H9 (cell line): Measurements from ENCODE around the gene UBE2V1. TPM values are rescaled to one million over a fixed set of nuclear protein-coding genes. Genes with fewer than 3 reads are reported as not detected.

ENCODE experiments used
- DNase-seq: peaks from one replicate; pipeline ENCODE4 v3.0.0-alpha.2; 2017
- H2AFZ ChIP-seq: one replicate; pipeline ENCODE4 v1.6.1; 2013; ENCODE audit warnings: mild to moderate bottlenecking, low read length, control low read depth, moderate library complexity
- H2AK5ac ChIP-seq: 2 replicates; pipeline ENCODE4 v1.6.1; 2013; ENCODE audit warnings: low read length, control low read depth, mixed read lengths; ENCODE audit not compliant: insufficient read length
- H2BK120ac ChIP-seq: one replicate; pipeline ENCODE4 v1.6.1; 2013; ENCODE audit warnings: low read depth, mild to moderate bottlenecking, low read length, control low read depth, inconsistent platforms; ENCODE audit not compliant: poor library complexity, severe bottlenecking
- H2BK12ac ChIP-seq: 2 replicates; pipeline ENCODE4 v1.6.1; 2013; ENCODE audit warnings: low read length, control low read depth, mixed read lengths, low read depth; ENCODE audit not compliant: insufficient read length
- H2BK15ac ChIP-seq: 2 replicates; pipeline ENCODE4 v1.6.1; 2013; ENCODE audit warnings: low read depth, low read length, control low read depth
- H2BK20ac ChIP-seq: one replicate; pipeline ENCODE4 v1.6.1; 2013; ENCODE audit warnings: low read depth, mild to moderate bottlenecking, low read length, control low read depth, inconsistent platforms; ENCODE audit not compliant: poor library complexity, severe bottlenecking
- H2BK5ac ChIP-seq: 2 replicates; pipeline ENCODE4 v1.6.1; 2013; ENCODE audit warnings: low read length, control low read depth, mixed read lengths; ENCODE audit not compliant: insufficient read length
- H3K14ac ChIP-seq: 2 replicates; pipeline ENCODE4 v1.6.1; 2013; ENCODE audit warnings: low read length, control low read depth; ENCODE audit not compliant: insufficient read depth
- H3K18ac ChIP-seq: 2 replicates; pipeline ENCODE4 v1.6.1; 2013; ENCODE audit warnings: low read depth, mild to moderate bottlenecking, mixed read lengths, low read length, control low read depth; ENCODE audit not compliant: insufficient read length
- H3K23ac ChIP-seq: 2 replicates; pipeline ENCODE4 v1.6.1; 2013; ENCODE audit warnings: low read length, control low read depth, mixed read lengths, low read depth; ENCODE audit not compliant: insufficient read length
- H3K23me2 ChIP-seq: 2 replicates; pipeline ENCODE4 v1.6.1; 2013; ENCODE audit warnings: low read depth, mild to moderate bottlenecking, mixed read lengths, low read length, control low read depth; ENCODE audit not compliant: insufficient read length, poor library complexity, severe bottlenecking
- H3K27ac ChIP-seq: 2 replicates; pipeline ENCODE4 v1.5.1; 2013; ENCODE audit warnings: low read length, control low read depth, mixed read lengths, low read depth; ENCODE audit not compliant: insufficient read length
- H3K27me3 ChIP-seq: 2 replicates; pipeline ENCODE4 v1.6.1; 2013; ENCODE audit warnings: low read length, control low read depth, inconsistent platforms; ENCODE audit not compliant: insufficient read depth
- H3K4ac ChIP-seq: 2 replicates; pipeline ENCODE4 v1.6.1; 2013; ENCODE audit warnings: low read depth, mild to moderate bottlenecking, control low read depth, inconsistent platforms, low read length, moderate library complexity
- H3K4me1 ChIP-seq: 2 replicates; pipeline ENCODE4 v1.6.1; 2013; ENCODE audit warnings: low read length, control low read depth, inconsistent platforms; ENCODE audit not compliant: insufficient read depth
- H3K4me2 ChIP-seq: 2 replicates; pipeline ENCODE4 v1.6.1; 2013; ENCODE audit warnings: low read length, control low read depth, mixed read lengths; ENCODE audit not compliant: insufficient read length, insufficient read depth
- H3K56ac ChIP-seq: 2 replicates; pipeline ENCODE4 v1.6.1; 2013; ENCODE audit warnings: low read depth, mild to moderate bottlenecking, mixed read lengths, low read length, control low read depth; ENCODE audit not compliant: insufficient read length
- H3K79me1 ChIP-seq: 2 replicates; pipeline ENCODE4 v1.6.1; 2013; ENCODE audit warnings: low read depth, mild to moderate bottlenecking, moderate library complexity, low read length, control low read depth, inconsistent platforms; ENCODE audit not compliant: insufficient read depth, poor library complexity, severe bottlenecking
- H3K79me2 ChIP-seq: 2 replicates; pipeline ENCODE4 v1.6.1; 2013; ENCODE audit warnings: low read length, control low read depth, inconsistent platforms; ENCODE audit not compliant: insufficient read depth
- H3K9ac ChIP-seq: 2 replicates; pipeline ENCODE4 v1.6.1; 2013; ENCODE audit warnings: low read length, control low read depth, mixed read lengths; ENCODE audit not compliant: insufficient read length; ENCODE audit errors: extremely low read depth
- H3K9me3 ChIP-seq: one replicate; pipeline ENCODE4 v1.6.1; 2013; ENCODE audit warnings: low read depth, low read length, inconsistent platforms; ENCODE audit not compliant: control insufficient read depth
- H3T11ph ChIP-seq: one replicate; pipeline ENCODE4 v1.6.1; 2013; ENCODE audit warnings: mild to moderate bottlenecking, low read length, control low read depth, inconsistent platforms
- H4K20me1 ChIP-seq: one replicate; pipeline ENCODE4 v1.6.1; 2013; ENCODE audit not compliant: control insufficient read depth, insufficient read length, insufficient read depth
- H4K5ac ChIP-seq: 2 replicates; pipeline ENCODE4 v1.6.1; 2013; ENCODE audit warnings: low read depth, mild to moderate bottlenecking, mixed read lengths, low read length, control low read depth; ENCODE audit not compliant: insufficient read length
- H4K8ac ChIP-seq: replicated peaks from 2 replicates; pipeline ENCODE4 v1.6.1; 2013; ENCODE audit warnings: low read length, control low read depth, mixed read lengths, low read depth; ENCODE audit not compliant: insufficient read length
- H4K91ac ChIP-seq: 2 replicates; pipeline ENCODE4 v1.6.1; 2013; ENCODE audit warnings: low read depth, mild to moderate bottlenecking, moderate library complexity, mixed read lengths, low read length, control low read depth; ENCODE audit not compliant: insufficient read length
- H3K27ac Mint-ChIP-seq, 3 experiments: 2 replicates in 2 of 3; 3 replicates in 1 of 3; pipeline ENCODE4 v1.8.0; 2020 to 2021; ENCODE audit warnings: mixed read lengths in 3 of 3, mild to moderate bottlenecking in 1 of 3, moderate library complexity in 1 of 3
- H3K27me3 Mint-ChIP-seq: 2 replicates; pipeline ENCODE4 v1.8.0; 2021; ENCODE audit warnings: low read depth, mild to moderate bottlenecking, moderate library complexity, mixed read lengths
- H3K36me3 Mint-ChIP-seq, 3 experiments: 2 replicates in 2 of 3; 3 replicates in 1 of 3; pipeline ENCODE4 v1.8.0; 2020 to 2021; ENCODE audit warnings: low read depth in 3 of 3, mixed read lengths in 3 of 3; ENCODE audit not compliant: insufficient read depth in 1 of 3
- H3K4me1 Mint-ChIP-seq, 2 experiments: 2 replicates each; pipeline ENCODE4 v1.8.0; 2020; ENCODE audit warnings: mixed read lengths in 2 of 2
- H3K4me3 Mint-ChIP-seq, 2 experiments: 2 replicates in 1 of 2; 3 replicates in 1 of 2; pipeline ENCODE4 v1.8.0; 2020 to 2021; ENCODE audit warnings: mild to moderate bottlenecking in 2 of 2, mixed read lengths in 2 of 2, moderate library complexity in 1 of 2
- H3K9me3 Mint-ChIP-seq, 2 experiments: 2 replicates in 1 of 2; 3 replicates in 1 of 2; pipeline ENCODE4 v1.8.0; 2020; ENCODE audit warnings: mild to moderate bottlenecking in 2 of 2, mixed read lengths in 2 of 2, moderate library complexity in 1 of 2
- WGBS: extraction: QIAGEN DNeasy Blood & Tissue Kit; methylation state at CpG from one replicate; pipeline ENCODE4 v1.1.7; 2013; ENCODE audit warnings: missing lambda C conversion rate, low lambda C conversion rate, mixed read lengths; ENCODE audit not compliant: insufficient read length; ENCODE audit errors: extremely low coverage; 5-methylcytosine and 5-hydroxymethylcytosine counted together
- total RNA-seq: library from RNA; stranded (reverse); gene quantifications from 2 replicates; pipeline ENCODE4 v1.2.1, GENCODE V29; 2021
- TF ChIP-seq, protein P1 (sequence below): fragments of 200-600 bp; sonication (generic); conservative IDR thresholded peaks from 3 replicates; pipeline ENCODE4 v1.8.0; 2021; ENCODE audit warnings: antibody characterized with exemption, mild to moderate bottlenecking

The UBE2V1 gene
- total RNA-seq, 1 experiment from 2014 or later: 152 TPM

GRCh38 chr20:50037575-50037974 lies 75.4 kb downstream of the UBE2V1 start:
- H3K23ac ChIP-seq: no peak overlapping the region
- H4K5ac ChIP-seq: no peak overlapping the region
- no peak overlapping the region for H3K4me2 ChIP-seq
- no peak overlapping the region for H3K27ac ChIP-seq
- TF ChIP-seq, protein P1, sequence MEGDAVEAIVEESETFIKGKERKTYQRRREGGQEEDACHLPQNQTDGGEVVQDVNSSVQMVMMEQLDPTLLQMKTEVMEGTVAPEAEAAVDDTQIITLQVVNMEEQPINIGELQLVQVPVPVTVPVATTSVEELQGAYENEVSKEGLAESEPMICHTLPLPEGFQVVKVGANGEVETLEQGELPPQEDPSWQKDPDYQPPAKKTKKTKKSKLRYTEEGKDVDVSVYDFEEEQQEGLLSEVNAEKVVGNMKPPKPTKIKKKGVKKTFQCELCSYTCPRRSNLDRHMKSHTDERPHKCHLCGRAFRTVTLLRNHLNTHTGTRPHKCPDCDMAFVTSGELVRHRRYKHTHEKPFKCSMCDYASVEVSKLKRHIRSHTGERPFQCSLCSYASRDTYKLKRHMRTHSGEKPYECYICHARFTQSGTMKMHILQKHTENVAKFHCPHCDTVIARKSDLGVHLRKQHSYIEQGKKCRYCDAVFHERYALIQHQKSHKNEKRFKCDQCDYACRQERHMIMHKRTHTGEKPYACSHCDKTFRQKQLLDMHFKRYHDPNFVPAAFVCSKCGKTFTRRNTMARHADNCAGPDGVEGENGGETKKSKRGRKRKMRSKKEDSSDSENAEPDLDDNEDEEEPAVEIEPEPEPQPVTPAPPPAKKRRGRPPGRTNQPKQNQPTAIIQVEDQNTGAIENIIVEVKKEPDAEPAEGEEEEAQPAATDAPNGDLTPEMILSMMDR: no peak
- H3K27me3 ChIP-seq: no peaks in the 10 kb centered on the region
- H2AFZ ChIP-seq: no peak overlapping the region
- no peak overlapping the region for H2BK120ac ChIP-seq
- H4K8ac ChIP-seq: no peak overlapping the region
- no peak overlapping the region for H3T11ph ChIP-seq
- H3K4me1 ChIP-seq: no peaks in the 10 kb centered on the region
- no peak overlapping the region for H3K18ac ChIP-seq
- H3K23me2 ChIP-seq: peaks cover 1% of the 10 kb centered on the region
- H2AK5ac ChIP-seq: no peak overlapping the region
- no peak overlapping the region for H2BK5ac ChIP-seq
- H3K9ac ChIP-seq: no peak overlapping the region
- Mint-ChIP-seq H3K27ac (no peak overlapping the region), H3K36me3 (no peaks in the 10 kb centered on the region), H3K27me3 (peaks cover 1% of the 10 kb centered on the region; the same call in 1 of the 2 replicates), H3K9me3 (no peaks in the 10 kb centered on the region; a peak in 1 of 5 replicates), H3K4me1 (peaks cover 17 to 42% of the 10 kb centered on the region in 2 experiments), H3K4me3 (no peak overlapping the region)
- H3K56ac ChIP-seq: no peak overlapping the region
- no peak overlapping the region for H2BK15ac ChIP-seq
- no peak overlapping the region for H3K4ac ChIP-seq
- no peak overlapping the region for H2BK20ac ChIP-seq
- H3K9me3 ChIP-seq: no peaks in the 10 kb centered on the region
- H3K14ac ChIP-seq: no peak overlapping the region
- H4K91ac ChIP-seq: no peak overlapping the region
- H4K20me1 ChIP-seq: no peaks in the 10 kb centered on the region
- DNase-seq: no peak
- no peaks in the 10 kb centered on the region for H3K79me2 ChIP-seq
- no peaks in the 10 kb centered on the region for H3K79me1 ChIP-seq
- no peak overlapping the region for H2BK12ac ChIP-seq
- WGBS: no CpG with 5 or more reads among the region's 7 CpGs
